SK-N-DZ (cell line): Measurements from ENCODE around the gene STXBP6.

ENCODE experiments used
- DNase-seq: peaks from one replicate; pipeline ENCODE4 v3.0.0-alpha.2; 2015; ENCODE audit warnings: low spot score

The STXBP6 gene

DNA sequence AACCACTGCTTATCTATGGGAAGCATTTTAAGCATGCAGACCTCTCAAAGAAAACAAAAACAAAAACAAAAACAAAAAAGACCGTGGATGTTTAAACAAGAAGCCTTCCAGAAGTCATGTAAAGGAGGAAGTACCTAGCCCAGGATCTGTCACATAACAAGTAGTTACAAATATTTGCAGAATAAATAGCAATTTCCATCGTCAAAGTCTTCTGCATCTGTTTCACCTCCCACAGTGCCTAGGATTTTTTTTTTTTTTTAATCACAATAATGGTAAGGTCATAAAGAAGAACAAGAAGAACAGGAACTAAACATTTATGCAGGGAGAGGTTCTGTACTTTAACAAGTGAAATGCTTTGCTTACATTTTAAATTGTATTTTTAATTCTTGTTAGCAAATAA is 2.4 kb upstream of the STXBP6 start:
- no peak for DNase-seq

DNA sequence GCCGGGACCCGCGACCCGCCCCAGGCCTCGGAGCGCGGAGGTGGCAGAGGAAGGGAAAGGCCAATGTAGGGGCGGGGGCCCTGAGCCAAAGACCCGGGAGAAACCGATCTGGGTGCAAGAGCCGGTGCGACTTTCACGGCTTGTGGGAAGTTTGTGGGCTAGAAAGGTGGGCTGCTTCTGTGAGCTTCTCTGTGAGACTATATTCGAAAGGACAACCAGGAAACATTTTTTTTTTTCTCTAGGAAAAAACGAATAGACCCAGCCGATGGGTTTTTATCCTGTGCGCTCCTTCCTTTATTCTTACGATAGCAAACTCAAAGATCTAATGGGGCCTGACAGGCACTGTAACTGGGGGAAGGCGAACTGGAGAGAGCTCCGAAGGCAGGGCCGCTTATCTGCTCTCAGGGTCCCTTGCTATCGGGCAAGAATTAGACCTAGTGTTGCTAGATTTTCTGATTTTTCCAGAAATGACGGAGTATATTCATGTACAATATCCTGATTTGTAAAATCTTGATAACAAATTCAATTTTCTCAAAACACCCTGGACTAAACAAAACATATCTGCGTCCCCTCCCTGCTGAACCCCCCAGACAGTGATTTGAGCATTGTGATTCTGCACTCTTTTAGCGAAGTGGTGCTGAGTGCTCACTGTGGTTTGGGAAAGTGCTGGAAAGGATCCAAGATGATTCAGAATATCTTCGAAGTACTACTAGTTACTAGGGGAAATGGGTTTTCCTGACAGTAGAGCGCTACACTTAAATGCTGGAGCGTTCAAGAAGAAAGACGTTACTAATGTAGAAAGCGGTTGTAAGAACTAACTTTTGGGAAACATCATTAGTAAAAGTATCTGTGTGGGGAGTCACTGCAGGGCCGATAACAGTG is 563 bp upstream of the STXBP6 start:
- DNase-seq: no peak

DNA sequence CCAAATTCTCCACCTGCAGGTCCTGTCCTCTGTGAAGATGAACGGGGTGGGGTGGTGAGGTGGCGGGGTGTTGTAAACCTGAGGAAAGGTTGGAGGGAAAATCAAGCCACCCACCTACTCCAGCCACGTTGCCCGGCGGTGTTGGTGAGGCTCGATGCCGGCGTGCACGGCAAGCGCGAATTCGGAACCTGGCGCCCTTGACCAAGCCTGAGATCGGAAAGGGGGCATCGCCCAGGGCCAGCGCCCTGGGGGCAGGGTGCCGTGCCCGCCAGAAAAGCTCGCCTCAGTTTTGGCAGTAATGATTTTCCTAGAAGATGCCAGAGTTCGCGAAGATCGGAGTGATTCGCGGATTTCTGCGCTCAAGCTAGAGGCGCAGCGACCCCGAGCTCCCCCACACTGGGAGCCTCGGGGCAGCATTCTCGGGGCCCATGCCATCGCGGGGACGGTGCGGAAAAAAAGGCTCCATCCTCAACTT is 817 bp downstream of the STXBP6 start:
- DNase-seq: no peak

DNA sequence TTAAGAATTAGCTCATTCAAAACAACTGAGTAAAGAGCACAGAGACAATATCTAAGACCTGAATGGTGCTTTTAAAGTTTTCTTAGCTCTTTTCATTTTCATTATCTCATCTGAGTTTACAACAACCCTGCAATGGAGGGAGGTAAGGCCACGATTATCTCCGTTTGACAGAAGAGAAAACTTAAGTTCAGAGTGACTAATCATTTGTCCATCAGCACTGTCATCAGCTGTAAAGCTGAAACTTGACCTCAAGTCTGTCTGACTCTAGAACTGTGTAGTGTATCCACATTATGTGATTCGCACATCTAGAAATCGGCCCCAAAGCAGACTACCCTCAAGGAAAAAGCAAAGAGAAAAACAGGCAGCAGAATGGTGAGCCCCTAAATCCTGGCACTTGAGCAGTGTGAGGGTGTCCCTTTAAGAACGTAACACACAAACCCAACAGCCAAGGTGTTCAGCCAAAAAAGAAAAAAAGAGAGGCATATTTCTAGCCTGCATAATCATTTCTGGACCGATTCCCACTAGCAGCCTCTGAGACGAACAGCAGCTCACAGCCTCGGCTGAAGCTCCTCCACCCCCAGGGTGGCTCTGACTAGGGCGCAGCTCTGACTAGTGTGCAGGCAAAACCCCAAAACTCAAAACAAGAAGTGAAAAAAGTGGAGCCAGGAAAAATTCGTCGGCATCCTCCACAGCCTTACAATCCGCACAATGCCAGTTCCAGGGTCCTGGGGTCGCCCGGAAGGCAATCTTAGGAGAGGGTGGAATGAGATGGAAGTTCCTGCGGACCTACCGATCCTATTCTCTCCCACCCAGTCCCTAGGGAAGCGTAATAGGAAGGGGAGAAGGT is 1.6 kb downstream of the STXBP6 start:
- no peak for DNase-seq

DNA sequence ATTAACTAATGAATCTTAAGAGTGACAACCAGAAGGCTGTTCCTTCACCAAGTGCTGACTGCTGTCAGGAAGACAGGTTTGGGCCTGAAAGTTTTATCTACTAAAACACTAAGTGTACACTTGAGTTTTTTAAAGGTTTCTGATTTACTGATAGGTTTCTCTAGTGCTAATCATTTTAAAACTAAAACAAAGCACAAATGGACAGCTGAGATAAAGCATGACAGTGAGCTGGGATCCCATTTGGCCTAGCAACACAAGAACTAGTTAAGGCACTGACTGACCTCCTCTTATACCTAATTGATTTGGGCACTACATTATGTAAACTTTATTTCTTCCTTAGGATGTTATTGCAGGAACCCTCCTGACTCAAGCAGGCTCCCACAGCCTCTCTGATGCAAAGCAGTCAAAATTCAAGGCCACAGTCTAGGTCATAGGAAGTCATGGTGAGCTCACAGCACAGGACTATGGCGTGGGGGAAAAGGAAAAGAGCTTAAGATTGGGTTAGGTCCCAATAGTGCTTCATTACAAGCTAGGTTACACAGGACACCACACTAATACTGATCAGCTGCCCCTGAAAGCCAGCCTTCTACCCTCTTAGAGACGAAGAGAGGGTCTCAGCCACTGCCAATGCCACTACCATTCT is 3.5 kb downstream of the STXBP6 start:
- no peak for DNase-seq

DNA sequence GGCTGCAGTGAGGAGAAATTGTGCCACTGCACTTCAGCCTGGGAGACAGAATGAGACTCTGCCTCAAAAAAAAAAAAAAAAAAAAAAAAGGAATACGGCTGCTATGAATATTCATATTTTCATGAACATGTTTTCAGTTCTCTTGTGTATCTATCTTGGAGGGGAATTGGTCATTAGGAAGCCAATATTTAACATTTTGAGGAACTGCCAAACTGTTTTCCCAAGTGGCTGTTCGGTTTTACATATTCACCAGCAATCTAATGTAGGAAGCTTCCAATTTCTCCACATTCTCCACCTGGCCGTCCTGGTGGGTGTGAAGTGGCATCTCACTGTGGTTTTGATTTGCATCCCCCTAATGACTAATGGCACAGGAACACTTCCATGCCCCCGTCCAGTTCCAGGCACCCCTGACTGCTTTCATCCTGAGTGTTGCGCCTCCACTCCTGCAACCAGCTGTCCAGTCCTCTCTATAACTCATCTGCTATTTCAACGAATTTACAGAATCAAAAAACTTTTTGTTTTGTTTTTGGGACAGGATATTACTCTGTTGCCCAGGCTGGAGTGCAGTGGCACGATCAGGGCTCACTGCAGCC is 5.7 kb downstream of the STXBP6 start:
- no peak for DNase-seq

DNA sequence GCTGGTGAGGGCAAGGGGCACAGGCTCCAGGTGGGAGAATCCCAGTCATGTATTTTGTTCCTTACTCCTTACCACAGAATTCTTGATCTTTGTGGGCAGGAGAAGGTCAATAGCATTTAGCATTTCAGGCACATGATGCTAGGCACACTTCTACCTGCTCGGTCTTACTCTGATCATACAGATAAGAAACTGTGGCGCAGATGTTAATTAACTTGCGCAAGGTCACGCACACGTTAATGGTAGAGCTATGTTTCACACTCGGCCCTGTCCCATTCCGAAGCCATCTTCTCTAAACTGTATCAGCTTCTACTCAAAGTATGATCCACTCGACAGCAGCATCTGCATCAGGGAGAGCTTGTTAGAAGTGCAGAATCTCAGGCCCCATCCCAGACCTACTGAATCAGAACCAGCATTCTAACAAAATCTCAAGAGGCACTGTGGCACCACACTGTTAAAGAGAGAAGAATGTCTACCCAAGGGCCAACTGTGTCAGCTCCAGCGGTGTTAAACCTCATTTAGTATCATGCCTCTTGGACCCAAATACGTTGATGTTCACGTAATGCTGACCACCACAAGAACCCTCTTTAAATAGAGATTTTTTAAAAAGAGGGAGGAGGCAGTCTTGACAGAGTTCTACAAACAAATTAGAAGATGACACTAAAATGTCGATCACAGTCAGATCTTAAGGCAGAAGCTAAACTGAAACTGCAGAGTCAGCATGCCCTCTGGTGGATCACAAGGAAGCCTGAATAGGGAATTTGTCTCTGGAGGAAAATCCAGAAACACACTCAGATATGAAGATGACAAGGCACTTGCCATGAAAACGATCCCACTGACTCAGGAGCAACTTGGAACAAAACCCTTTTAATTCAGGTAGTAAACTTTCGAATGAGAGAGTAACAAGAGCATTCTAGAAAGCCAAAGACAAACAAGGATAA is 7.3 kb downstream of the STXBP6 start:
- DNase-seq: peak; percentile 45

DNA sequence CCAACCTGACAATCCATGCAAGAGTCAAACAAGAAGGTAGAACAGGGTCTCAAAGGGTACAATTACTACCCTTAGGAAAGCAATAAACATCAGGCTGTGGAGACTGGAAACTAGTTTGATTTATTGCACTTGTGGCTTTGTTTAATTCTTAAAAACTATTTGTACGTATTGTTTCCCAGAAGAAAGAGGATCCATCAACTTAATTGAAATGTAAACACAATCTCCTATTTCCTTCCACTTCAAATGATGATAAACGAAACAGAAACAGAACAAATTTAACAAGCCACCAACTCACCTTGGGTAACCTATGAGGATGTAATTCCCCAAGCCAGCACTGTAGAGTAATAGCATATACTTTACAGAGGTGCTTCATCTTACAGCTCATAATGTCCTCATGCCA is 8.0 kb downstream of the STXBP6 start:
- DNase-seq: no peak

DNA sequence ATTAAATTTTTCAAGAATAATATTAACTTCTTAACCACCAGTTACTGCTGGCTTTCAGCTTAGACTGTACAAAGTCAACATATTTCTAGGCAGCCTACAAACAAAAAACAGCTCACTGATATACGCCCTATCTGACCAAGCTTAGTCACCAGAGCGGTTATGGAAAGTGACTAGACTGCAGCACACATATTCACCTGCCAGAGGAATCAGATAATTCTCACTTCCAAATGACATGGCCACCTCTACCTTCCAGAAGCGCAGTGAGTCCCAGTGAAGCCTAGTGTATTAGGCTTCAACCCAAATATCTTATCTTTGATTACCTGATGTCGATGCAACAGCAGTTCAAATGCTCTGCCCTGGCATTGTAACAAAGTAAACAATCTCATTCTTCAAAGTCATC is 8.5 kb downstream of the STXBP6 start:
- no peak for DNase-seq

DNA sequence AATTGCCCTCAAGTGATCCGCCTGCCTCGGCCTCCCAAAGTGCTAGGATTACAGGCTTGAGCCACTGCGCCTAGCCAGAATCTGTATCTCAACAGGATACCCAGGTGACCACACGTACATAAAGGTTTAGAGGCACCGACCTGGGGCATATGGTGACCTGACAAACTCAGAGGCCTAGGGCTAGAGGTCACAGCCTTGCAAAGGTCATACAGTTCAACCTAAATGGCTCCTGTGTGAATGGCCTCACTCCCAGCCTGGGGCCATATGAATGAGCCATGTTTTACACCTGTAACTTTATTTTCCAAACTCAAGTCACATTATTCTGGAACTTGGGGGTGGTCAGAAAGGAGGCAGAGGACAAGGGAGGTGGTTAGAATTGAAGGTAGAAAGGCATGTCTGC is 10.0 kb downstream of the STXBP6 start:
- DNase-seq: no peak

DNA sequence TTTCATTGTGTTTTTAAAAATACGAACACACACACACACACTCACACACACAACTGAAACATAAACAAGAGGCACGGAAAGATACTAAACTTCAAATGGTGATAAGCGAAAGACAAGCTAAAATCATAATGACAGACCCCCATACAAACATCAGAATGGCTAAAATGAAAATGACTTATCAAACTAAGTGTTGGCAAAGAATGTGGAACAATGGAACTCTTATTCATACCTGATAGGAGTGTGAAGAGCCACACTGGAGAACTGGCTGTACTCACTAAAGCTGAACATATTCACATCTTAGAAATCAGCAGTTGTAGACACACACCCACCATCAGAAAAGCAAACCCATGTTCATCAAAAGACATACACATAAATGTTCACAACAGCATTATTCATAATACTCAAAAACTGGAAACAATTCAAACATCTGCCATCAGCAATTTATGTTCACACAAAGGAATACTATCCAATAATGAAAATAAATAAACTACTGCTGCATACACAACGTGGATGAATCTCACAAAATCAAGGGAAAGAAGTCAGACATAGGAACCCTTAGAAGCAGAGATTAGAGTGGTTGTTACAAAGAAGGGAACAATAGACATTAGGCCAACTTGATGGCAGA is 11.8 kb downstream of the STXBP6 start:
- DNase-seq: no peak

DNA sequence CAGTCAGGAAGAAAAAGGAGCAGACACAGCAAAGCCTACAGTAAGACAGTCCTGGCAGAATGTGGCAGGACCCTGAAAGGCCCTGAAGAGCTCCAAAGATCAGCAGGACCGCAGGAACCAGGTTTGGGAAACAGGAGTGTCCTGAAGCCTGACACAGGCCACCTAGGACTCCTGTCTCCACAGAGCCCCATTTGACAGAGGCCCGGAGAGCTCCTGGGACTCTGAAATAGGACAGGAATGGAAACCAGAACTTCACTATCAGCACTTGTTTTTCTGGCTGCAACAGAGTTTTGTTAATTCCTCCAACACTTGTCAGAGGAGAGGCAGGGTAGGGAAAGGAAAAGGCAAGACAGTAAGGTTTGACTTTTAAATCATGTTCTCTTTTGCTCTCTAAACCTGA is 12.9 kb downstream of the STXBP6 start:
- DNase-seq: no peak

DNA sequence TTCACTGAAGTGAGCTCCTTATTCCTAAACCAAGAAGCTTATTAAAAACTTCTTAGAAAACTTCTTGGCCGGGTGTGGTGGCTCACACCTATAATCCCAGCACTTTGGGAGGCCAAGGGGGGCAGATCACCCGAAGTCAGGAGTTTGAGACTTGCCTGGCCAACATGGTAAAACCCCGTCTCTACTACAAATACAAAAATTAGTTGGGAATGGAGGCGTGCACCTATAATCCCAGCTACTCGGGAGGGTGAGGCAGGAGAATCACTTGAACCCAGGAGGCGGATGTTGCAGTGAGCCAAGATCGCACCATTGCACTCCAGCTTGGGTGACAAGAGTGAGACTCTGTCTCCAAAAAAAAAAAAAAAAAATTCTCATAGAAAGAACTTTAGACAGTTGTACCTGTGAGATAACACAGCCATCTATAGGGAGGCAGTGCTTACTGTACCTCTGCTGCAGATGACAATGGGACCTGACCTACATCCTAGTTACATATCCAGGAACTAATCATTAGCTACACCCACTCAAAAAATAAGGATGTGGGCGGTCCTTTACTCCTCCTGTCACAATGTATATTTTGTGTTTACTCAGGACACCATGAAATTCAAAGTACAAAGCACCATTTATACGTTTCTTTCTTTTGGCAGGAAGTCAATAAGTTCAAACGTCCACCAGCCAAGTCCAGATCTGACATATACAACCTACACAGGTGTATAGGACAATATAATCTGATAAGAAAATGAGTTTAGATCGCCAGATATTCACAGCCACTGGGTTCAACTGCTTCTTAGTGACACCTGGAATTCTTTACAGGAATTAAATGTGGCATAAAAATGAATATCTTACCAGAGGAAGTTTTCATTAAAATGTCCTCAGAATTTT is 14.9 kb downstream of the STXBP6 start:
- DNase-seq: no peak

DNA sequence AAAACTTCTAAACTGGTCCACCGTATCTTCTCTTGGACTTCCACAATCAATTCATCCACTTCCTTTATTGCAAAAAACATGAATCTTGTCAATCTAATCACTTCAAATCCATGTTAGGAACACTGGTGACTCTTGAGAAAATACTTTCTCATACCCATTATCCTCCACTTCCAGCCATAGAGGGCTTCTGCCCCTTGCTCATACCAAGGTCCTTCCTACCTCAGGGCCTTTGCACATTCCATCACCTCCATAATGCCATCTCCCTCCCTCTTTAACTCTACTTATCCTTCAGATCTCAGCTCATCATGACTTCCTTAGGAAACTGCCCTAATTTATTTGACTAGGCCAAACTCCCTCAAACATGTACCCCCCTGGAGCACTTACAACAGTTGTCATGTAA is 16.6 kb downstream of the STXBP6 start:
- no peak for DNase-seq

DNA sequence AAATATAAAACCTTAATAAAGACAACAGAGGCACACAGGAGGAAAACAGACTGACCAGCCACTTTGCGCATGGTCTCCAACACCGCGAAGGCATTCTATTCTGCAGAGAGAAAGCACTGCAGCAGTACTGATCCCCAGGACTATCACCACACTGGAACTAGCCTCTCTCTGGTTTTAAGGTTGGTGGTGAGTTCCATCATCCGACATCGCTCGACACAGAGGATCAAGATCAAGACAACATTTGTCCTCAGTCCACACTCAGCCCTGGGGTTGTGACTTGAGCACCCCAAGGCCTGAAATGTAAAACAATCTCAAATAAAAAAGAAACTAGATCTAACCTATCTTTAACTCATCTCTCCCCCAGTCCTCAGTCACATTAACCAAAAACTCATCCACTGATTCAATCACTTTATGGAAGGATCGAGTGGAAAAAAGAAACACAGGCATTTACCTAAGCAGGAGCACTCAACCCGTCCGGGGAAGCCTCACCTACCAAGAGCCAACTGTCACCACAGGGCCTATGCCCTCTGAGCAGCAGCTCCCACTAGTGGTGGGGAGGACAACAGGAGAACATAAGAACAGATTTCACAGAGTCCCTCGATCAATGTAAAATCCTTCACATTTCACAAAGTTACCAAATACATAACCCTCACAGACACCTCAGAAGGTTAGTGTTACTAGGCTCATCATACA is 17.7 kb downstream of the STXBP6 start:
- peak; percentile 26 for DNase-seq

DNA sequence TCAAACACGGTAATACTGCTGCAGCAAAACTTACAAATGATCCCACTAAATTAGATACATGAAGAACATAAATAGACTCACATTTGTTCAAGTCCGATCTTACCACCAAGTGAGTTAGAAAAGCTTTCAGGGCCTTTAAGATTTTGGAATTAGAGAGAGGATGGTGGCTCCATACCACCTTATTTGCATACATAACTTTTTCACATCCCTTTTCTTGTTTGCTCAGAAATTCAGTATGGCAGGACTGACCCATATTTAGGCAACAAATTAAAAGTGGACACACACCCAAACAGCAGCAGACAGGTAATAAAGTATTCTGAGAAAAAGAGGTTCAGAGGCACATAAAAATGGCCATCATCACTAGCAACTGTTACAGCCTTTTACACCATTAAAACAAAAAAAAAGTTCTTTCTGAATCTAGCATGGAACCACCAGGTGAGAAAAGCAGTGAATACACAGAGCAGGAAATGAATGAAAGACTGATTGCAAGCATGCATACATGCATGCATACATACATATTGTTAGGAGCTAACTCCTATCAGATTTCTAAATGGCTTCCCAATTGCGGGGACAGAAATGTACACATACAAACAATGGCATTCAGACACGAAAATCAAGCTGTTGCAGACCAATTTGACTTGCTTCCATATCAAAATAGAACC is 23.3 kb downstream of the STXBP6 start:
- no peak for DNase-seq

DNA sequence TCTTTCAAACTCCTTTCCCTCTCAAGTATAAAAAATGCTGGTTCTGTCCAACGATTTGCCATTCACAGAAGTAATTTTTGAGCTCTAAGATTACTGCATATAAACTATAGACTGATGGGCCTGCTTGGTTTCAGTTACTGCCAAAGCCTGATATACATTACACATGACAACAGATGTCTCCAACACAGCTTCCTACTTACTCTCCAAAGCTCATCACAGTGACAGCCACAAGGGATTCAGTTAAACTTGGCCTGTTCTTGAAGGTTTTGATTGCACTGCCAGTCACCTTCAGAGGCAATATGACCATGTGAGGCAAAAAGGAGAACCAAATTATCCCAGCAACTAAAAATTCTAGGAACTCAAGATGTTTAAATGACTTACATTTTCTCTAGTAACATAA is 30.1 kb downstream of the STXBP6 start:
- no peak for DNase-seq

DNA sequence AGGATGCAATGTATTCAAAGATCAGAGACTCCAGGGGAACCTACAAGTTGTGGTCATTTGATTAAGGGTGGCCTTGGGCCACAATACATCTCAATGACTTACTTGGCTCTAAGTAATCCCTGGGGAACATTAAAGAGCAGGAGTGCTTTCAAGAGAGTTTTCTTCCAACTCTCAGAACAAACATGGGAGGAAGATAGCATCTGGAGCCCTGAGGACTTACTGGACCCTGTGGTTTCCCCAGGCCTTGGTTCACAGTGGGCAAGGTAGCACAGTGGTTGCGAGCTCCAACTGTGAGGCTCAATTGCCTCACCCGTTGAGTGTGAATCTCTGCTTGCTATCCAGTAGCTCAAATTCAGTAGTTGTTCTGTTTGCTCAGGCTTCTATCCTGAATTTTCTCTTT is 32.4 kb downstream of the STXBP6 start:
- no peak for DNase-seq
